Stomach (tissue), 9 donors: ENCODE results near the gene SIRT2. TPM values are rescaled to one million over a fixed set of nuclear protein-coding genes. Genes with fewer than 3 reads are reported as not detected.

ENCODE experiments used
- DNase-seq, 2 donors: peaks; one replicate each; pipeline versions ENCODE4 v3.0.0 to v3.0.0-alpha.2; 2013 to 2019
- H3K27ac ChIP-seq, 5 donors: fragments of 200-600 bp in 4 of 5; sonication (generic) in 4 of 5; one replicate each; pipeline ENCODE4 v1.5.1; 2013 to 2019; ENCODE audit warnings: mild to moderate bottlenecking in 1 of 5, moderate library complexity in 1 of 5
- H3K27me3 ChIP-seq, 3 donors: fragments of 200-600 bp; sonication (generic); one replicate each; pipeline ENCODE4 v1.5.1; 2017 to 2019; ENCODE audit warnings: mixed run types in 1 of 3
- H3K36me3 ChIP-seq, 4 donors: fragments of 200-600 bp; sonication (generic); 1 replicate in 3 of 4; 2 replicates in 1 of 4; pipeline ENCODE4 v1.5.1; 2016 to 2019
- H3K4me1 ChIP-seq, 4 donors: fragments of 200-600 bp; sonication (generic); one replicate each; pipeline ENCODE4 v1.5.1; 2016 to 2019
- H3K4me3 ChIP-seq, 4 donors: fragments of 200-600 bp; sonication (generic) in 3 of 4; one replicate each; pipeline ENCODE4 v1.5.1; 2016 to 2019; ENCODE audit warnings: mild to moderate bottlenecking in 1 of 4
- H3K9me3 ChIP-seq, 4 donors: fragments of 200-600 bp; sonication (generic); one replicate each; pipeline ENCODE4 v1.5.1; 2016 to 2019
- EP300 ChIP-seq: sonication (generic); formaldehyde crosslinking; IDR thresholded peaks from one replicate; pipeline ENCODE4 v1.6.1; 2017; ENCODE audit warnings: antibody characterized with exemption
- POLR2A ChIP-seq, 4 donors: fragments of 450-650 bp; IDR thresholded peaks; one replicate each; pipeline ENCODE4 v1.6.1; 2016; ENCODE audit warnings: antibody characterized with exemption in 4 of 4, control low read depth in 2 of 4, mild to moderate bottlenecking in 1 of 4, moderate library complexity in 1 of 4
- POLR2AphosphoS5 ChIP-seq, 3 donors: sonication (generic); formaldehyde crosslinking; IDR thresholded peaks; one replicate each; pipeline ENCODE4 v1.6.1; 2016; ENCODE audit warnings: antibody characterized with exemption in 3 of 3
- WGBS, 5 donors: extraction: QIAGEN DNeasy Blood & Tissue Kit in 3 of 5; methylation state at CpG; one replicate each; pipeline versions ENCODE4 v1.1.5 to v1.1.7; 2013 to 2018; 5-methylcytosine and 5-hydroxymethylcytosine counted together
- intact Hi-C: fragments of 100-400 bp; cut with DNase I; formaldehyde crosslinking; loops from one replicate; pipeline ENCODE4 v1.15.1; 2023; ENCODE audit warnings: low total_unique reads
- polyA plus RNA-seq, 3 donors: library from polyadenylated mRNA; stranded (reverse); fragments of 200-250 nt; gene quantifications; one replicate each; pipeline ENCODE4 v1.2.3, GENCODE V29; 2013
- total RNA-seq, 5 donors: library from RNA; depleted of rRNA; stranded (reverse); fragments of >200 nt; gene quantifications; one replicate each; pipeline versions ENCODE4 v1.1.0 to v1.2.3, GENCODE V29; 2014 to 2016
- TF ChIP-seq, protein P1 (sequence below), 7 experiments: fragments of 450-650 bp in 4 of 7; fragments of 200-600 bp in 3 of 7; sonication (generic) in 3 of 7; IDR thresholded peaks; one replicate each; pipeline ENCODE4 v1.5.1; 2016 to 2019; ENCODE audit warnings: antibody characterized with exemption in 7 of 7, control low read depth in 2 of 7, mild to moderate bottlenecking in 1 of 7
- donor health status: healthy with polysubstance abuse.
- donor health status: Bipolar disorder and iron deficiency.
- donor health status: healthy.

The SIRT2 gene
- total and polyA plus RNA-seq, 8 donors, result 21.1 to 764 (median 34.3) TPM

DNA sequence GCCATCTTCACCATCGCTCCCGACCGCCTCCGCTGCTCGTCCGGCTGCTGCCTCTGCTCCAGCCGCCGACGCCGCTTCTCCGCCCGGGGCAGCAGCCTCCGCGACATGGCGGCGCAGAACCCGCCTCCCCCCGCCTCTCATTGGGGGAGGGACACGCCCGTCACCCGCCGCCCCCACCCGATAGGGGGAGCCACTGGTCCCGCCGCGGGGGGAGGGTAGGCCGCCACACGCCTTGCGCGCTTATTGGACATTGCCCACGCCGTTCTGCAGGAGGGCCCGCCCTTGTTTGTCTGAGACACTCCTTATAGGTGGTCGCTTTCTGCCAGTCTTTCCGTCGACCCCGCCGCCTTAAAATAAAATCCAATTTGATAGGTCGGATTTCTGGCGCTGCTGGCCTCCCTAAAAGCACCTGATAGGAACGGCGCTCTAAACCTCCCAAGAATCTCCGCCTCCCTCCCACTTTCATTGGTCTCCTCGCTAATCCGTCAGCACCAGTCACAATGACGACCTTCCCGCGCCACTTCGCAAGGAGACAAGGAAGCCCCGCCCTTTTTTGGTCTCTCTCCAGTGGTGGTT lies 49.5 kb downstream of the SIRT2 start, which contains the start of gene HNRNPL:
Gene HNRNPL, minus strand, starts transcription at position 127 of the 576 bp plus-strand sequence. Its CDS starts 20 bp downstream, at position 107.
- no peaks in the 10 kb centered on the region for H3K27me3 ChIP-seq
- H3K9me3 ChIP-seq, result no peaks in the 10 kb centered on the region
- H3K36me3 ChIP-seq, result peaks cover 28 to 34% (median 29%) of the 10 kb centered on the region in 4 donors
- TF ChIP-seq POLR2AphosphoS5 (IDR thresholded peaks at IDR 0.05), result peak; percentile 83 to 98 (median 97)
- TF ChIP-seq POLR2A (IDR thresholded peaks at IDR 0.05), result peak in 2 of 4 donors; percentile 58 to 76
- no peak for TF ChIP-seq EP300
- TF ChIP-seq, protein P1, sequence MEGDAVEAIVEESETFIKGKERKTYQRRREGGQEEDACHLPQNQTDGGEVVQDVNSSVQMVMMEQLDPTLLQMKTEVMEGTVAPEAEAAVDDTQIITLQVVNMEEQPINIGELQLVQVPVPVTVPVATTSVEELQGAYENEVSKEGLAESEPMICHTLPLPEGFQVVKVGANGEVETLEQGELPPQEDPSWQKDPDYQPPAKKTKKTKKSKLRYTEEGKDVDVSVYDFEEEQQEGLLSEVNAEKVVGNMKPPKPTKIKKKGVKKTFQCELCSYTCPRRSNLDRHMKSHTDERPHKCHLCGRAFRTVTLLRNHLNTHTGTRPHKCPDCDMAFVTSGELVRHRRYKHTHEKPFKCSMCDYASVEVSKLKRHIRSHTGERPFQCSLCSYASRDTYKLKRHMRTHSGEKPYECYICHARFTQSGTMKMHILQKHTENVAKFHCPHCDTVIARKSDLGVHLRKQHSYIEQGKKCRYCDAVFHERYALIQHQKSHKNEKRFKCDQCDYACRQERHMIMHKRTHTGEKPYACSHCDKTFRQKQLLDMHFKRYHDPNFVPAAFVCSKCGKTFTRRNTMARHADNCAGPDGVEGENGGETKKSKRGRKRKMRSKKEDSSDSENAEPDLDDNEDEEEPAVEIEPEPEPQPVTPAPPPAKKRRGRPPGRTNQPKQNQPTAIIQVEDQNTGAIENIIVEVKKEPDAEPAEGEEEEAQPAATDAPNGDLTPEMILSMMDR (IDR thresholded peaks at IDR 0.05), result peak in 5 of 7 experiments; percentile 9 to 64 (median 37)
- H3K27ac ChIP-seq, result peak within 1 kb of the TSS; percentile 98 to 100 (median 100)
- peaks cover 42 to 60% (median 57%) of the 10 kb centered on the region in 4 donors for H3K4me1 ChIP-seq
- peak within 1 kb of the TSS; percentile 72 to 99 (median 86) for H3K4me3 ChIP-seq
- intact Hi-C loops, result no loop called here
- peak in 1 of 2 donors; percentile 100 for DNase-seq
- 0 to 1% (median 0%) methylated on average over 16 to 50 of the region's 50 CpGs for WGBS, 5 donors

DNA sequence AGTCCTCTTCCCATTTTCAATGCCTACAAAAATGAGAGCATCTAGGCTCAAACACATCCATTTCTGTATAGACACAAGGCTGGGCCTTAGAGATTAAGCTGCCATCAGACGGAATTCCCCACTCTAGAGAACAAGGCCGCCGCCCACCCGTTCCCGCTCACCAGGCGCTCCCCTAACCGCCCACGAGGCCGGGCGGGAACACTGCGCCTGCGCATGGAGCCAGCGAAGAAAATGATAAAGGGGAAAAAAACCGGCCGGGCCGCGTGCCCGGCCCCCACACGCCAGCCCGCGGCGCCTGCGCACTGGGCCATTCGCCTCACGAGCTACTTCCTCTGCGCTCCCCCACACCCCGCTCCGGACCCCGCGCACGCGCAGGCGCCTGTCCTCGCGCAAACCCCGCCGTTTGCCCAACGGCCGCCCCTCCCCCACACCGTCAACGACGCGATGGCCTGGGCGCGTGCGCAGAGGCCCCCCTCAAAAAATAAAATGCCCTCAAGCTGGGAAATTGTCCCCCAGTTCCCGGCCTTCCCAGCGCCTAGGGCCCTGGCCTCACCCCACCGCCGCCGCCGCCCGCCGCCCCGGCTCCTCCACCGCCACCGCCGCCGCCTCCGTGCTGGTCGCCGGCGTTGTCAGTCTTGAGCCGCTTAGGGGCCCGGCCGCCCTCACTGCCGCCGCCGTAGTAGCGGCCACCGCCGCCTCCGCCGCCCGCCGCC lies 50.1 kb downstream of the SIRT2 start:
- TF ChIP-seq POLR2A (IDR thresholded peaks at IDR 0.05) (no peak), POLR2AphosphoS5 (IDR thresholded peaks at IDR 0.05) (peak in 2 of 3 donors; percentile 54 to 75), EP300 (no peak)
- TF ChIP-seq, protein P1 (IDR thresholded peaks at IDR 0.05), result no peak
- no peaks in the 10 kb centered on the region for H3K27me3 ChIP-seq
- DNase-seq, result peak; percentile 97 to 99
- H3K27ac ChIP-seq, result peak overlapping the region; percentile 98 to 100 (median 100)
- peak overlapping the region; percentile 72 to 99 (median 86) for H3K4me3 ChIP-seq
- no peaks in the 10 kb centered on the region for H3K9me3 ChIP-seq
- whole genome bisulfite sequencing, 5 donors, result 0 to 1% (median 0%) methylated on average over 47 to 76 of the region's 76 CpGs
- H3K4me1 ChIP-seq, result peaks cover 42 to 66% (median 60%) of the 10 kb centered on the region in 4 donors
- intact Hi-C loops, result no loop called here
- H3K36me3 ChIP-seq, result peaks cover 34 to 41% (median 35%) of the 10 kb centered on the region in 4 donors

DNA sequence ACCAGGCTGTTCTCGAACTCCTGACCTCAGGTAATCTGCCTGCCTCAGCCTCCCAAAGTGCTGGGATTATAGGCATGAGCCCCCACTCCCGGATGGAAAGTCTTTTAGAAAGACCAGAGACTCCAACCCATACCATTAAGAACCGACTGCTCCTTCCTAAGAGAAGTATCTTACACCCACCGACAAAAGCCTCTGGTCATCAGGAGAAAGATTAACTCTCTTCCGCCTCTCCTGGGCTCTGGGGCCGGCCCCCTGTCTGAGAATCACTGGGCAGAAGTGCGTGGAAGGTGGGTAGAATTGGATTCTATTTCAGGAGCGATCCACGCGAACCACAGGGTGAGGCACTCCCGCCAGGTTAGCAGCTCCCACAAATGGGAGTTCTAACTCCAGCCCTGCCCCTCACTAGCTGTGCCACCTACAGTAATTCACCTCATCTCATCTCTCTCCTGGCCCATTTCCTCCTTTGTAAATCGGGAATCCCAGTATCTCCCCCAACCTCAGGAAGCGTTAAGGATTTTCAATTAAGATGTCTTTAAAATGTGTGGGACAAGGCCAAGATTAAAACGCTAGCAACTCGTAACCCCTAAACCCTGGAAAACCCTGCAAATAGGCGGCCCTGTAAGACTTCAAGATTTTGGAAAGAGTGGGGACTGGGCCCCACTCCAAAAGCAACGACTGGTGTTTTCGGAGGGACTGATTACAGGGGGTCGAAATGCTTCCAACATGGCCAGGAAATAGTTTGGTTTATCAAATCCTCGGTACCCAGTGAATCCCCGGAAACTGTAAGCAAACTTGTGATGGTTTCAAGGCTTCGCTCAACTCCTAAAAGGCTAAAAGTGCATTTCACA lies 50.9 kb downstream of the SIRT2 start:
- peaks cover 42 to 48% (median 43%) of the 10 kb centered on the region in 4 donors for H3K36me3 ChIP-seq
- 10 to 13% (median 12%) methylated on average over 22 of the region's 22 CpGs for WGBS, 5 donors
- intact Hi-C loops, result no loop called here
- H3K27me3 ChIP-seq, result no peaks in the 10 kb centered on the region
- H3K9me3 ChIP-seq, result no peaks in the 10 kb centered on the region
- DNase-seq, result peak in 1 of 2 donors; percentile 39
- H3K27ac ChIP-seq, result peak overlapping the region; percentile 98 to 100 (median 100)
- H3K4me1 ChIP-seq, result peaks cover 42 to 73% (median 64%) of the 10 kb centered on the region in 4 donors
- TF ChIP-seq, protein P1 (IDR thresholded peaks at IDR 0.05), result no peak
- TF ChIP-seq EP300 (no peak), POLR2AphosphoS5 (IDR thresholded peaks at IDR 0.05) (no peak), POLR2A (IDR thresholded peaks at IDR 0.05) (no peak)
- peak overlapping the region; percentile 72 to 99 (median 86) for H3K4me3 ChIP-seq

DNA sequence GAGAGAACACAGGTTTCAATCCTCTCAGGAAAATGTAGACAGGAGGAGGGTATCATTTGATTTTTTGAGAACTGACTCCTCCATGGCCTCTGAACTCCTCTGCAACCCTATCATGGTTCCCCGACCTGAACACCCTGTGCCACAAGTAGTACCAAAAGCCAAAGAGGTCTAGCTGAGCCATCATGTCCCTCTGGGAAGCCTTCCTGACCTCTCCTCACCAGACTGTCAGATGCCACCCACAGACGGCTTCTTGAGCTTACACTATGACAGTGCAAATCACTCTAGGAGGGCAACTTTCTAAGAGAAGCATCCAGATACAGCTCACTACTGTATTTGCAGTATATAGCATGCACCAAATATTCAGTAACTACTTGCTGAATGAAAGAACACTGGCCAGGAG lies 53.3 kb downstream of the SIRT2 start:
- Histone ChIP-seq H3K27ac (no peak overlapping the region), H3K36me3 (peaks cover 66 to 73% (median 67%) of the 10 kb centered on the region in 4 donors), H3K4me3 (peak overlapping the region in 1 of 4 donors; percentile 21), H3K4me1 (peaks cover 33 to 79% (median 64%) of the 10 kb centered on the region in 4 donors), H3K27me3 (no peaks in the 10 kb centered on the region), H3K9me3 (no peaks in the 10 kb centered on the region)
- 52 to 76% (median 56%) methylated on average over 2 of the region's 2 CpGs for WGBS, 5 donors
- DNase-seq, result no peak
- no peak for TF ChIP-seq POLR2AphosphoS5 (IDR thresholded peaks at IDR 0.05)
- TF ChIP-seq EP300, result no peak
- TF ChIP-seq, protein P1 (IDR thresholded peaks at IDR 0.05), result no peak
- TF ChIP-seq POLR2A (IDR thresholded peaks at IDR 0.05), result no peak
- intact Hi-C loops, result no loop called here
